Uterus (tissue), 2 donors: ENCODE measurements around the gene ARAP2.

Source experiments
- POLR2A ChIP-seq, 2 donors: fragments of 450-650 bp; IDR thresholded peaks; one replicate each; pipeline ENCODE4 v1.6.1; 2016; ENCODE audit warnings: antibody characterized with exemption in 2 of 2, mild to moderate bottlenecking in 1 of 2, moderate library complexity in 1 of 2
- TF ChIP-seq, protein P1 (sequence below), 4 experiments: fragments of 200-600 bp in 2 of 4; fragments of 450-650 bp in 2 of 4; sonication (generic) in 2 of 4; IDR thresholded peaks; one replicate each; pipeline ENCODE4 v1.5.1; 2016 to 2019; ENCODE audit warnings: antibody characterized with exemption in 4 of 4, mild to moderate bottlenecking in 2 of 4, moderate library complexity in 1 of 4

DNA sequence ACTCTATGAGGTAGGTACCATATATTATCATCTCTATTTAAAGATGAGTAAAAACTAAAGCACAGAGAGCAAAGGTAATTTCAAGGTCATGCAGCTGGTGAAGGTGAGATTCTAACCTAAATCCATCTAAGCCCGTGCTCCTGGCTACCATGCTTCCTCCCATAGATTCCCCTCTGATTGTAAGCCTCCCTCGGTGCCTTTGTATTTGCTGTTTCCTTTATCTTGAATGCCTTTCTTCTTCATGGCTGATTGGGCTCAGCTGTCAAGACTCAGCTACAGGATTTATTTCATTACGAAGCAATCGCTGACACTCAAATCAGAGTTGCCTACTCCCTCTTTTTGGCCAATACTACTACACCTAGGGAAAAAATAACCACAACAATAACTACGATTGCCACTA is 217.1 kb downstream of the ARAP2 start:
- TF ChIP-seq, protein P1, sequence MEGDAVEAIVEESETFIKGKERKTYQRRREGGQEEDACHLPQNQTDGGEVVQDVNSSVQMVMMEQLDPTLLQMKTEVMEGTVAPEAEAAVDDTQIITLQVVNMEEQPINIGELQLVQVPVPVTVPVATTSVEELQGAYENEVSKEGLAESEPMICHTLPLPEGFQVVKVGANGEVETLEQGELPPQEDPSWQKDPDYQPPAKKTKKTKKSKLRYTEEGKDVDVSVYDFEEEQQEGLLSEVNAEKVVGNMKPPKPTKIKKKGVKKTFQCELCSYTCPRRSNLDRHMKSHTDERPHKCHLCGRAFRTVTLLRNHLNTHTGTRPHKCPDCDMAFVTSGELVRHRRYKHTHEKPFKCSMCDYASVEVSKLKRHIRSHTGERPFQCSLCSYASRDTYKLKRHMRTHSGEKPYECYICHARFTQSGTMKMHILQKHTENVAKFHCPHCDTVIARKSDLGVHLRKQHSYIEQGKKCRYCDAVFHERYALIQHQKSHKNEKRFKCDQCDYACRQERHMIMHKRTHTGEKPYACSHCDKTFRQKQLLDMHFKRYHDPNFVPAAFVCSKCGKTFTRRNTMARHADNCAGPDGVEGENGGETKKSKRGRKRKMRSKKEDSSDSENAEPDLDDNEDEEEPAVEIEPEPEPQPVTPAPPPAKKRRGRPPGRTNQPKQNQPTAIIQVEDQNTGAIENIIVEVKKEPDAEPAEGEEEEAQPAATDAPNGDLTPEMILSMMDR (IDR thresholded peaks at IDR 0.05): no peak
- TF ChIP-seq POLR2A (IDR thresholded peaks at IDR 0.05): no peak
